ENCODE data around the gene HDAC10. TPM values are rescaled to one million over a fixed set of nuclear protein-coding genes. Genes with fewer than 3 reads are reported as not detected.

Gene HDAC10
- total and polyA plus RNA-seq, 2 donors = 11.6 to 61.6 TPM

GRCh38 chr22:50197856-50198623 lies 53.0 kb downstream of the HDAC10 start:
- H3K36me3 ChIP-seq (ENCODE audit: control insufficient read depth in 2 of 2, insufficient read depth in 2 of 2, low read length in 1 of 2) = peaks cover 51 to 58% of the 10 kb centered on the region in 2 donors
- H3K27ac ChIP-seq (ENCODE audit: low read depth in 1 of 2, low read length in 1 of 2) = no peak overlapping the region
- peaks cover 0 to 3% of the 10 kb centered on the region in 2 donors for H3K27me3 ChIP-seq (ENCODE audit: control insufficient read depth in 2 of 2, insufficient read depth in 1 of 2, low read length in 1 of 2)
- no peaks in the 10 kb centered on the region for H3K9me3 ChIP-seq (ENCODE audit: control insufficient read depth in 2 of 2, insufficient read depth in 1 of 2, low read length in 1 of 2)
- H3K4me1 ChIP-seq (ENCODE audit: control insufficient read depth in 2 of 2, insufficient read depth in 2 of 2, low read length in 2 of 2) = peaks cover 24 to 32% of the 10 kb centered on the region in 2 donors
- no peak for DNase-seq (ENCODE audit: low read depth in 6 of 9, low spot score in 9 of 9)
- no peak overlapping the region for H3K4me3 ChIP-seq (ENCODE audit: low read length in 2 of 2)
- 96% methylated on average over 61 of the region's 61 CpGs for WGBS

- Histone ChIP-seq H3K9me3 (ENCODE audit: control insufficient read depth in 2 of 2, insufficient read depth in 1 of 2, low read length in 1 of 2) (no peaks in the 10 kb centered on the region), H3K36me3 (ENCODE audit: control insufficient read depth in 2 of 2, insufficient read depth in 2 of 2, low read length in 1 of 2) (peaks cover 51 to 61% of the 10 kb centered on the region in 2 donors), H3K27me3 (ENCODE audit: control insufficient read depth in 2 of 2, insufficient read depth in 1 of 2, low read length in 1 of 2) (peaks cover 0 to 3% of the 10 kb centered on the region in 2 donors), H3K4me3 (ENCODE audit: low read length in 2 of 2) (no peak overlapping the region), H3K27ac (ENCODE audit: low read depth in 1 of 2, low read length in 1 of 2) (no peak overlapping the region), H3K4me1 (ENCODE audit: control insufficient read depth in 2 of 2, insufficient read depth in 2 of 2, low read length in 2 of 2) (peaks cover 30 to 38% of the 10 kb centered on the region in 2 donors)
- 92% methylated on average over 23 of the region's 23 CpGs for WGBS
- no peak for DNase-seq (ENCODE audit: low read depth in 6 of 9, low spot score in 9 of 9)
Measured at GRCh38 chr22:50197000-50197800, 53.9 kb downstream of the HDAC10 start.

- Histone ChIP-seq H3K36me3 (ENCODE audit: control insufficient read depth in 2 of 2, insufficient read depth in 2 of 2, low read length in 1 of 2) (peaks cover 51 to 61% of the 10 kb centered on the region in 2 donors), H3K9me3 (ENCODE audit: control insufficient read depth in 2 of 2, insufficient read depth in 1 of 2, low read length in 1 of 2) (peaks cover 0 to 4% of the 10 kb centered on the region in 2 donors), H3K4me3 (ENCODE audit: low read length in 2 of 2) (no peak overlapping the region), H3K27ac (ENCODE audit: low read depth in 1 of 2, low read length in 1 of 2) (no peak overlapping the region), H3K4me1 (ENCODE audit: control insufficient read depth in 2 of 2, insufficient read depth in 2 of 2, low read length in 2 of 2) (peaks cover 31 to 41% of the 10 kb centered on the region in 2 donors), H3K27me3 (ENCODE audit: control insufficient read depth in 2 of 2, insufficient read depth in 1 of 2, low read length in 1 of 2) (no peaks in the 10 kb centered on the region)
- WGBS = 94% methylated on average over 18 of the region's 18 CpGs
- no peak for DNase-seq (ENCODE audit: low read depth in 6 of 9, low spot score in 9 of 9)
Measured at GRCh38 chr22:50196256-50196655, 54.8 kb downstream of the HDAC10 start.

Other genes starting within 250 kb of the HDAC10 start
- 5.9 TPM for gene IL17REL, start 238.5 kb downstream of the HDAC10 start, total RNA-seq
- 2.4 TPM for gene IL17REL, start 238.5 kb downstream of the HDAC10 start, polyA plus RNA-seq
- not detected for gene TTLL8, start 193.0 kb downstream of the HDAC10 start, total RNA-seq
- not detected for gene TTLL8, start 193.0 kb downstream of the HDAC10 start, polyA plus RNA-seq
- gene MLC1, start 165.8 kb downstream of the HDAC10 start, total RNA-seq = 2.4 TPM
- gene MLC1, start 165.8 kb downstream of the HDAC10 start, polyA plus RNA-seq = 0.48 TPM
- gene MOV10L1, start 161.3 kb downstream of the HDAC10 start, total RNA-seq = 0.14 TPM
- 0.32 TPM for gene MOV10L1, start 161.3 kb downstream of the HDAC10 start, polyA plus RNA-seq
- gene PANX2, start 80.5 kb downstream of the HDAC10 start, total RNA-seq = 0.09 TPM
- gene PANX2, start 80.5 kb downstream of the HDAC10 start, polyA plus RNA-seq = 1.6 TPM
- 31.1 TPM for gene TRABD, start 65.4 kb downstream of the HDAC10 start, total RNA-seq
- gene TRABD, start 65.4 kb downstream of the HDAC10 start, polyA plus RNA-seq = 102 TPM
- 17.4 TPM for gene SELENOO, start 50.3 kb downstream of the HDAC10 start, total RNA-seq
- 62.1 TPM for gene SELENOO, start 50.3 kb downstream of the HDAC10 start, polyA plus RNA-seq
- 29.2 TPM for gene TUBGCP6, start 6.2 kb downstream of the HDAC10 start, total RNA-seq
- gene TUBGCP6, start 6.2 kb downstream of the HDAC10 start, polyA plus RNA-seq = 96.6 TPM
- 2.2 TPM for gene MAPK12, start 10.4 kb upstream of the HDAC10 start, total RNA-seq
- 8.2 TPM for gene MAPK12, start 10.4 kb upstream of the HDAC10 start, polyA plus RNA-seq
- gene MAPK11, start 19.1 kb upstream of the HDAC10 start, total RNA-seq = 3.7 TPM
- gene MAPK11, start 19.1 kb upstream of the HDAC10 start, polyA plus RNA-seq = 17.7 TPM
- gene PLXNB2, start 56.4 kb upstream of the HDAC10 start, total RNA-seq = 13.1 TPM
- 53.2 TPM for gene PLXNB2, start 56.4 kb upstream of the HDAC10 start, polyA plus RNA-seq
- 1.4 TPM for gene DENND6B, start 75.7 kb upstream of the HDAC10 start, total RNA-seq
- 8.3 TPM for gene DENND6B, start 75.7 kb upstream of the HDAC10 start, polyA plus RNA-seq
- 45.7 TPM for gene PPP6R2, start 92.1 kb upstream of the HDAC10 start, total RNA-seq
- 45.4 TPM for gene PPP6R2, start 92.1 kb upstream of the HDAC10 start, polyA plus RNA-seq
- 56.7 TPM for gene SBF1, start 223.8 kb upstream of the HDAC10 start, total RNA-seq
- gene SBF1, start 223.8 kb upstream of the HDAC10 start, polyA plus RNA-seq = 88.2 TPM
- gene ADM2, start 230.3 kb upstream of the HDAC10 start, total RNA-seq = 1.5 TPM
- 1.4 TPM for gene ADM2, start 230.3 kb upstream of the HDAC10 start, polyA plus RNA-seq
- gene MIOX, start 235.6 kb upstream of the HDAC10 start, total RNA-seq = 0.61 TPM
- 1.7 TPM for gene MIOX, start 235.6 kb upstream of the HDAC10 start, polyA plus RNA-seq

Data from thymus (tissue), 11 donors.